HEK293T (cell line): Measurements from ENCODE around the gene BCAM.
"Not testable (repeated sequence)": the region's sequence is repeated elsewhere in the genome, so short reads cannot be mapped to it uniquely, and the experiment has no call there.

Experiments used
- CTCF ChIA-PET: fragments of 350-600 bp; formaldehyde crosslinking; extraction: SDS; loops from one replicate; lab custom pipeline; 2021; ENCODE audit warnings: antibody characterized with exemption, inconsistent platforms; lab: Yijun Ruan, JAX
- POLR2A ChIA-PET: fragments of 350-600 bp; formaldehyde crosslinking; extraction: SDS; loops from one replicate; lab custom pipeline; 2020; ENCODE audit warnings: antibody characterized with exemption, inconsistent platforms; lab: Yijun Ruan, JAX
- DNase-seq: peaks from one replicate; pipeline ENCODE4 v3.0.0; 2012; ENCODE audit warnings: mixed read lengths; ENCODE audit errors: extremely low spot score
- ARNT ChIP-seq: fragments of 450-650 bp; IDR thresholded peaks from 2 replicates; pipeline ENCODE4 v1.6.1; 2017; ENCODE audit warnings: mild to moderate bottlenecking
- BHLHE40 ChIP-seq: fragments of 450-650 bp; IDR thresholded peaks from 2 replicates; pipeline ENCODE4 v1.6.1; 2016; ENCODE audit warnings: mild to moderate bottlenecking, moderate library complexity, borderline replicate concordance
- CTBP1 ChIP-seq: fragments of 450-650 bp; IDR thresholded peaks from 2 replicates; pipeline ENCODE4 v1.6.1; 2016; ENCODE audit warnings: borderline replicate concordance
- ELF4 ChIP-seq: fragments of 450-650 bp; IDR thresholded peaks from 2 replicates; pipeline ENCODE4 v1.6.1; 2017; ENCODE audit warnings: antibody characterized with exemption
- FOXA1 ChIP-seq: fragments of 450-650 bp; IDR thresholded peaks from 2 replicates; pipeline ENCODE4 v1.6.1; 2016; ENCODE audit warnings: mild to moderate bottlenecking
- FOXK2 ChIP-seq: fragments of 450-650 bp; IDR thresholded peaks from 2 replicates; pipeline ENCODE4 v1.6.1; 2016; ENCODE audit warnings: mild to moderate bottlenecking
- FOXM1 ChIP-seq: fragments of 450-650 bp; IDR thresholded peaks from 2 replicates; pipeline ENCODE4 v1.6.1; 2017; ENCODE audit warnings: mild to moderate bottlenecking, borderline replicate concordance
- HDGF ChIP-seq: fragments of 450-650 bp; IDR thresholded peaks from 2 replicates; pipeline ENCODE4 v1.6.1; 2017; ENCODE audit warnings: antibody characterized with exemption, borderline replicate concordance
- L3MBTL2 ChIP-seq: fragments of 450-650 bp; conservative IDR thresholded peaks from 2 replicates; pipeline ENCODE4 v1.6.1; 2016; ENCODE audit warnings: mild to moderate bottlenecking
- LEF1 ChIP-seq: fragments of 450-650 bp; IDR thresholded peaks from 2 replicates; pipeline ENCODE4 v1.6.1; 2017; ENCODE audit warnings: mild to moderate bottlenecking, borderline replicate concordance
- NFRKB ChIP-seq: fragments of 450-650 bp; IDR thresholded peaks from 2 replicates; pipeline ENCODE4 v1.6.1; 2016; ENCODE audit warnings: mild to moderate bottlenecking, moderate library complexity
- PKNOX1 ChIP-seq: fragments of 450-650 bp; IDR thresholded peaks from 2 replicates; pipeline ENCODE4 v1.6.1; 2016
- SP1 ChIP-seq: fragments of 450-650 bp; IDR thresholded peaks from 2 replicates; pipeline ENCODE4 v1.6.1; 2017
- SUZ12 ChIP-seq: fragments of 450-650 bp; IDR thresholded peaks from 2 replicates; pipeline ENCODE4 v1.6.1; 2016; ENCODE audit warnings: mild to moderate bottlenecking
- TARDBP ChIP-seq: fragments of 450-650 bp; IDR thresholded peaks from 2 replicates; pipeline ENCODE4 v1.6.1; 2016
- ZNF384 ChIP-seq: fragments of 450-650 bp; IDR thresholded peaks from 2 replicates; pipeline ENCODE4 v1.6.1; 2016

Gene BCAM

GRCh38 chr19:44767295-44768180 is 41.4 kb upstream of the BCAM start:
- DNase-seq: no peak
- ChIA-PET POLR2A (no interaction called here), CTCF (interaction anchor here (3.7 kb wide), 1 partner anchor 44 kb away, joined by 18 read pairs; no protein-coding TSS in a partner anchor)
- TF ChIP-seq ARNT (no peak), TARDBP (no peak), FOXK2 (no peak)

DNA sequence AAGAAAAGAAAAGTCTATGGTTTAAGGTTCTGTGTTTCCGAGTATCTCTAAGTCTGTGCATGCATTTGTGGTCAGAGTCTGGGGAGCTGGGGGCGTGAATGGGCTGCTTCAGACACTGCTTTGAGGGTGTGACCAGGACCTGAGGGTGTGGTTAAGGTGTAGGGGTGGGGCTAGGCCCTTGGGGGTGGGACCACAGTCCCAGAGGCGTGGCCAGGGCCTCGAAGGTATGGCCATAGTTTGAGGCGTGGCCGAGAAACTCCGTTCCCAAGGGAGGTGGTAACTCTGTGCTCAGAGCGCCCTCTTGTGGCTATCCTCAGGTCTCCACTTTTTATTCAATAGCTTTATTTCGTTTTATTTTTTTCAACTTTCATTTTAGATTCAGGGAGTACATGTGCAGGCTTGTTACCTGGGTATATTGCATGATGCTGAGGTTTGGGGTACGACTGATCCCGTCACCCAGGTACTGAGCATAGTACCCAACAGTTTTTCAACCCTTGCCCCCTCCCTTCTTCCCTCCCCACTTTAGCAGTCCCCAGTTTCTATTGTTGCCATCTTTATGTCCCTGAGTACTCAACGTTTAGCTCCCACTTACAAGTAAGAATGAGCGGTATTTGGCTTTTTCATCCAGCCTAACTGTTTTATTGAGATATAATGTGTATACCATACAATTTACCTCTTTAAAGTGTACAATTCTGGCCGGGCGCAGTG is 38.2 kb upstream of the BCAM start:
- ChIA-PET CTCF (interaction anchor here (0.5 to 4.9 kb wide), 18 partner anchors 10 to 635 kb away, joined by 3 to 77 read pairs (median 4); no protein-coding TSS in a partner anchor), POLR2A (interaction anchor here (1.0 to 1.5 kb wide), 3 partner anchors 43 to 75 kb away, joined by 3 to 11 read pairs (median 3); partner anchors contain the start of gene NECTIN2)
- peak; percentile 73; the same call in 1 of the 2 replicates for TF ChIP-seq ZNF384
- TF ChIP-seq FOXA1: no peak
- peak; percentile 99 for DNase-seq

- DNase-seq, POLR2A ChIA-PET: not testable (repeated sequence)
- CTCF ChIA-PET: interaction anchor here (0.7 to 4.9 kb wide), 5 partner anchors 12 to 994 kb away, joined by 5 to 77 read pairs (median 14); no protein-coding TSS in a partner anchor
These were observed 36.8 kb upstream of the BCAM start for GRCh38 chr19:44772144-44772543.

DNA sequence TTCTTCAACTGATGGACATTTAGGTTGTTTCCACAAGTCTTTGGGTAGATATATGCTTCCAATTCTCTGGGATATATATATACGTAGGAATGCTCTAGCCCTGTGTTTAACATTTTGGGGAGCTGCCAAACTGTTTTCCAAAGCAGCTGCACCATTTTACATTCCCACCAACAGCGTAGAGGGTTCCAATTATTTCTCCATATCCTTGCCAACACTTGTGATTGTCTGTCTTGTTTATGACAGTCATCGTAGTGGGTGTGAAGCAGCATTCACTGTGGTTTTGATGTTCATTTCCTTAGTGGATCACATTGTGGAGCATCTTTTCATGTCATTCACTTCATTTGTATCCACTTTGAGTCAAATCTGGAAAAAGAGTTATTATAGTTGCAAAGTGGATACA is 35.9 kb upstream of the BCAM start:
- POLR2A ChIA-PET: no interaction called here

DNA sequence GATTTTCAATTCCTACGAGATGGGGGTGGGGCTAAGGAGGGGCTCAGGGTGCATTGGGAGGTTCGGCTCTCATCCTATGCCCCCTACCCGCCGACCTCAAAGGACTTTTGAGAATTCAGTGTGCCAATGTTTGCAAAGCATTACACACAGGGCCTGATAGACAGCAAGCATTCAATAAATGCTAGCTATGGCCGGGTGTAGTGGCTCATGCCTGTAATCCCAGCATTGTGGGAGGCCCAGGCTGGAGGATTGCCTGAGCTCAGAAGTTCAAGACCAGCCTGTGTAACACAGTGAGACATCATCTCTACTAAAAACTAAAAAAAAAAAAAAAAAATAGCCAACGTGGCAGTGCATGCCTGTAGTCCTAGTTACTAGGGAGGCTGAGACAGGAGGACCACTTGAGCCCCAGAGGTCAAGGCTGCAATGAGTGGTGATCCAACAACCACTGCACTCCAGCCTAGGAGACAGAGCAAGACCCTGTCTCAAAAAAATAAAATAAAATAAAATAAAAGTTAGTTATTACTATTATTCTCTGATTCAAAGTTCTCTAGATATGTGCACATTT is 33.1 kb upstream of the BCAM start:
- TF ChIP-seq NFRKB (no peak), ARNT (no peak), ZNF384 (no peak), FOXM1 (no peak)
- POLR2A ChIA-PET: no interaction called here
- DNase-seq: no peak
- CTCF ChIA-PET: interaction anchor here (1.3 to 1.7 kb wide), 2 partner anchors 8 to 52 kb away, joined by 4 read pairs; no protein-coding TSS in a partner anchor

More for the DNA sequence above, 35.9 kb upstream of the BCAM start:
- CTCF ChIA-PET: interaction anchor here (3.3 to 4.9 kb wide), 2 partner anchors 11 to 48 kb away, joined by 20 to 77 read pairs; no protein-coding TSS in a partner anchor
- TF ChIP-seq HDGF: no peak
- no peak for TF ChIP-seq SP1
- TF ChIP-seq ARNT: no peak
- TF ChIP-seq FOXK2: no peak
- no peak for DNase-seq

GRCh38 chr19:44776402-44777096 is 32.4 kb upstream of the BCAM start:
- ChIA-PET POLR2A (no interaction called here), CTCF (interaction anchor here (0.7 to 1.7 kb wide), 2 partner anchors 53 to 217 kb away, joined by 3 to 4 read pairs; no protein-coding TSS in a partner anchor)
- no peak for DNase-seq
- TF ChIP-seq L3MBTL2 (no peak), SUZ12 (no peak), ELF4 (no peak), SP1 (no peak), BHLHE40 (no peak), HDGF (no peak), LEF1 (no peak), ZNF384 (no peak), FOXK2 (no peak), TARDBP (no peak), FOXM1 (no peak), CTBP1 (no peak), ARNT (no peak), PKNOX1 (no peak), NFRKB (no peak)

- ChIA-PET POLR2A (no interaction called here), CTCF (interaction anchor here (1.7 kb wide), 1 partner anchor 54 kb away, joined by 4 read pairs; no protein-coding TSS in a partner anchor)
- TF ChIP-seq NFRKB (no peak), FOXM1 (no peak), FOXK2 (no peak), SP1 (no peak), CTBP1 (no peak), BHLHE40 (no peak)
- no peak for DNase-seq
These were observed 31.1 kb upstream of the BCAM start, which contains the start of gene CBLC for GRCh38 chr19:44777715-44778347. CBLC (plus strand) TSS chr19:44777890; CDS start chr19:44777932, 42 bp downstream.
